DND-41 (cell line): Measurements from ENCODE around the gene RRP9.

Experiments
- EZH2 ChIP-seq: IDR thresholded peaks from 3 replicates; pipeline ENCODE4 v1.6.1; 2012; ENCODE audit warnings: borderline replicate concordance, low read depth, mild to moderate bottlenecking, moderate library complexity, low read length, inconsistent platforms; ENCODE audit not compliant: severe bottlenecking
- TF ChIP-seq, protein P1 (sequence below): IDR thresholded peaks from 2 replicates; pipeline ENCODE4 v1.5.1; 2012; ENCODE audit warnings: borderline replicate concordance, low read length, moderate library complexity, mild to moderate bottlenecking; ENCODE audit not compliant: poor library complexity, severe bottlenecking; ENCODE audit errors: extremely low read depth

DNA sequence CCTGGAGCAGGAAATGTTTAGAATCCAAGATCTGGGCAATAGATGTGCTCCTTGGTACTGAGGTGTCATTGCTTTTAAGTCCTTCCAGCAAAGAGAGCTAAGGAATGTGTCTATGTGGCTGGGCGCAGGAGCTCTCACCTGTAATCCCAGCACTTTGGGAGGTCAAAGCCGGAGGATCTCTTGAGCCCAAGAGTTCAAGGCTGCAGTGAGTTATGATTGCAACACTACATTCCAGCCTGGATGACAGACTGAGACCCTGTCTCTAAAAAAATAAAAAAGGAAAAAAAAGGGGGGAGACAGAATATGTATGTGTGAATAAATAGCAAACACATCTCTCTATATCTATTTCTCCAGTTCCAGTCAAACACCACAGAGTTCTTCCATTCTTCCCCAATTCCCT, 9.2 kb upstream of the RRP9 start:
- TF ChIP-seq, protein P1, sequence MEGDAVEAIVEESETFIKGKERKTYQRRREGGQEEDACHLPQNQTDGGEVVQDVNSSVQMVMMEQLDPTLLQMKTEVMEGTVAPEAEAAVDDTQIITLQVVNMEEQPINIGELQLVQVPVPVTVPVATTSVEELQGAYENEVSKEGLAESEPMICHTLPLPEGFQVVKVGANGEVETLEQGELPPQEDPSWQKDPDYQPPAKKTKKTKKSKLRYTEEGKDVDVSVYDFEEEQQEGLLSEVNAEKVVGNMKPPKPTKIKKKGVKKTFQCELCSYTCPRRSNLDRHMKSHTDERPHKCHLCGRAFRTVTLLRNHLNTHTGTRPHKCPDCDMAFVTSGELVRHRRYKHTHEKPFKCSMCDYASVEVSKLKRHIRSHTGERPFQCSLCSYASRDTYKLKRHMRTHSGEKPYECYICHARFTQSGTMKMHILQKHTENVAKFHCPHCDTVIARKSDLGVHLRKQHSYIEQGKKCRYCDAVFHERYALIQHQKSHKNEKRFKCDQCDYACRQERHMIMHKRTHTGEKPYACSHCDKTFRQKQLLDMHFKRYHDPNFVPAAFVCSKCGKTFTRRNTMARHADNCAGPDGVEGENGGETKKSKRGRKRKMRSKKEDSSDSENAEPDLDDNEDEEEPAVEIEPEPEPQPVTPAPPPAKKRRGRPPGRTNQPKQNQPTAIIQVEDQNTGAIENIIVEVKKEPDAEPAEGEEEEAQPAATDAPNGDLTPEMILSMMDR, result no peak
- TF ChIP-seq EZH2, result no peak
